Left lung (tissue), 10 donors: ENCODE measurements around the gene ATXN10. TPM values are rescaled to one million over a fixed set of nuclear protein-coding genes. Genes with fewer than 3 reads are reported as not detected.

Experiments used
- ATAC-seq: fragments of 200-7000 bp; cut with Tn5 transposase; one replicate; pipeline ENCODE4 v1.9.1; 2020; ENCODE audit warnings: moderate library complexity
- DNase-seq, 4 donors: peaks; one replicate each; pipeline ENCODE4 v3.0.0-alpha.2; 2013 to 2020
- H3K27ac ChIP-seq, 2 donors: fragments of 200-600 bp; sonication (generic) in 1 of 2; one replicate each; pipeline versions ENCODE4 v1.5.0 to v1.8.0; 2020 to 2021
- H3K27me3 ChIP-seq, 2 donors: fragments of 200-600 bp; sonication (generic) in 1 of 2; one replicate each; pipeline versions ENCODE4 v1.5.0 to v1.8.0; 2020 to 2021
- H3K36me3 ChIP-seq, 2 donors: fragments of 200-600 bp; sonication (generic) in 1 of 2; one replicate each; pipeline versions ENCODE4 v1.5.0 to v1.8.0; 2020 to 2021
- H3K4me1 ChIP-seq, 2 donors: fragments of 200-600 bp; one replicate each; pipeline ENCODE4 v1.8.0; 2021
- H3K4me3 ChIP-seq, 2 donors: fragments of 200-600 bp; sonication (generic) in 1 of 2; one replicate each; pipeline versions ENCODE4 v1.5.0 to v1.8.0; 2020 to 2021; ENCODE audit warnings: mild to moderate bottlenecking in 1 of 2
- H3K9me3 ChIP-seq, 2 donors: fragments of 200-600 bp; sonication (generic) in 1 of 2; one replicate each; pipeline versions ENCODE4 v1.5.0 to v1.8.0; 2020 to 2021
- intact Hi-C, 2 donors: fragments of 100-400 bp; cut with DNase I; formaldehyde crosslinking; loops; one replicate each; pipeline versions ENCODE4 v1.11.2 to v1.14.2; 2022
- polyA plus RNA-seq, 6 donors: library from polyadenylated mRNA; unstranded; fragments of 120-200 nt; gene quantifications; one replicate each; pipeline ENCODE4 v1.2.1, GENCODE V29; 2013; ENCODE audit not compliant: insufficient read length in 6 of 6
- total RNA-seq, 2 donors: library from RNA; stranded (reverse); fragmentation: NEBNext Ultra II Directional; extraction: Animal tissue kit (Norgen Biotek cat#: 25700); gene quantifications; one replicate each; pipeline ENCODE4 v1.2.1, GENCODE V29; 2021
- TF ChIP-seq, protein P1 (sequence below), 2 donors: fragments of 200-600 bp; sonication (generic) in 1 of 2; IDR thresholded peaks; one replicate each; pipeline versions ENCODE4 v1.5.0 to v1.8.0; 2021; ENCODE audit warnings: antibody characterized with exemption in 2 of 2
- donor health status: DM: no; HTN: yes; CAD: no.
- donor health status: DM: no; HTN: no; CAD: no.

ATXN10 gene
- total and polyA plus RNA-seq, 8 donors = 117 to 281 (median 237) TPM

GRCh38 chr22:45717789-45718188, 46.2 kb downstream of the ATXN10 start:
- Histone ChIP-seq H3K4me1 (peaks cover 0 to 6% of the 10 kb centered on the region in 2 donors), H3K9me3 (no peaks in the 10 kb centered on the region), H3K27me3 (no peaks in the 10 kb centered on the region), H3K36me3 (peaks cover 0 to 59% of the 10 kb centered on the region in 2 donors), H3K27ac (no peak overlapping the region), H3K4me3 (no peak overlapping the region)
- DNase-seq (no peak), ATAC-seq (no peak)
- intact Hi-C loops = no loop called here
- TF ChIP-seq, protein P1, sequence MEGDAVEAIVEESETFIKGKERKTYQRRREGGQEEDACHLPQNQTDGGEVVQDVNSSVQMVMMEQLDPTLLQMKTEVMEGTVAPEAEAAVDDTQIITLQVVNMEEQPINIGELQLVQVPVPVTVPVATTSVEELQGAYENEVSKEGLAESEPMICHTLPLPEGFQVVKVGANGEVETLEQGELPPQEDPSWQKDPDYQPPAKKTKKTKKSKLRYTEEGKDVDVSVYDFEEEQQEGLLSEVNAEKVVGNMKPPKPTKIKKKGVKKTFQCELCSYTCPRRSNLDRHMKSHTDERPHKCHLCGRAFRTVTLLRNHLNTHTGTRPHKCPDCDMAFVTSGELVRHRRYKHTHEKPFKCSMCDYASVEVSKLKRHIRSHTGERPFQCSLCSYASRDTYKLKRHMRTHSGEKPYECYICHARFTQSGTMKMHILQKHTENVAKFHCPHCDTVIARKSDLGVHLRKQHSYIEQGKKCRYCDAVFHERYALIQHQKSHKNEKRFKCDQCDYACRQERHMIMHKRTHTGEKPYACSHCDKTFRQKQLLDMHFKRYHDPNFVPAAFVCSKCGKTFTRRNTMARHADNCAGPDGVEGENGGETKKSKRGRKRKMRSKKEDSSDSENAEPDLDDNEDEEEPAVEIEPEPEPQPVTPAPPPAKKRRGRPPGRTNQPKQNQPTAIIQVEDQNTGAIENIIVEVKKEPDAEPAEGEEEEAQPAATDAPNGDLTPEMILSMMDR (IDR thresholded peaks at IDR 0.05) = no peak

GRCh38 chr22:45718391-45718790, 46.8 kb downstream of the ATXN10 start:
- Histone ChIP-seq H3K27me3 (no peaks in the 10 kb centered on the region), H3K27ac (no peak overlapping the region), H3K9me3 (no peaks in the 10 kb centered on the region), H3K36me3 (peaks cover 0 to 53% of the 10 kb centered on the region in 2 donors), H3K4me1 (peaks cover 0 to 6% of the 10 kb centered on the region in 2 donors), H3K4me3 (no peak overlapping the region)
- intact Hi-C loops = no loop called here
- no peak for ATAC-seq
- TF ChIP-seq, protein P1 (IDR thresholded peaks at IDR 0.05) = no peak
- DNase-seq = no peak

GRCh38 chr22:45720839-45721378, 49.3 kb downstream of the ATXN10 start:
- Histone ChIP-seq H3K4me3 (no peak overlapping the region), H3K4me1 (peaks cover 0 to 3% of the 10 kb centered on the region in 2 donors), H3K27ac (no peak overlapping the region), H3K36me3 (peaks cover 0 to 38% of the 10 kb centered on the region in 2 donors), H3K27me3 (no peaks in the 10 kb centered on the region), H3K9me3 (no peaks in the 10 kb centered on the region)
- DNase-seq (no peak), ATAC-seq (no peak)
- intact Hi-C loops = no loop called here
- TF ChIP-seq, protein P1 (IDR thresholded peaks at IDR 0.05) = no peak

DNA sequence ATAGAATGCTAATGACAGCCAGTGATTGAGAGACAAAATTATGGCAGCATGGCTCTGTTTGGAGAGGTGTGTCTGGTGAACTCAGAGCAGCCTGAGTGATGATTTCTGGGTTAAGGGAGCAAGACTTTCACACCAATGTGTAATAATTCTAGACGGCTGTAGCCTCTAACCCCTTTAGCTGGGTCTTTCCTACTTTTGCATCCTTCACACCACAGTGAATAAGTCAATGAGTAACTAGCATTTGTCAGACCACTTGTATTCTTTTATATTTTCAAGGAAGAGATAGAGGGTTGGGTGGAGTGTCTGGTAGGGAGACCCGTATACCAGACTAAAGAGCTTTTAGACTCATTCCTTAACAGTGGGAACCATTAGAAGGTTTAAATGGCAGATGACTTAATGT, 50.4 kb downstream of the ATXN10 start:
- no peaks in the 10 kb centered on the region for H3K27me3 ChIP-seq
- DNase-seq = no peak

DNA sequence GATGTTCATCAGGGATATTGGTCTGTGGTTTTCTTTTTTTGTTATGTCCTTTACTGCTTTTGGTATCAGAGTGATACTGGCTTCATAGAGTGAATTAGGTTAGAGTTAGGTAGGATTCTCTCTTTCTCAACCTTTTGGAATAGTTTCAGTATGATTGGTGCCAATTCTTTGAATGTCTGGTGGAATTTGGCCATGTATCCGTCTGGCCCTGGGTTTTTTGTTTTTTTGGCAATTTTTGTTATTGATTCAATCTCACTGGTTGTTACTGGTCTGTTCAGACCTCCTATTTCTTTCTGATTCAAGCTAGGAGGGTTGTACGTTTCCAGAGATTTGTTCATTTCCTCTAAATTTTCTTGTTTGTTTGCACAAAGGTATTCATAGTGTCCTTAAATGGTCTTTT, 54.4 kb downstream of the ATXN10 start:
- H3K4me1 ChIP-seq = no peaks in the 10 kb centered on the region
- H3K4me3 ChIP-seq = no peak overlapping the region
- no peak for ATAC-seq
- H3K27me3 ChIP-seq = no peaks in the 10 kb centered on the region
- DNase-seq = no peak
- TF ChIP-seq, protein P1 (IDR thresholded peaks at IDR 0.05) = no peak
- H3K36me3 ChIP-seq = peaks cover 0 to 30% of the 10 kb centered on the region in 2 donors
- no peak overlapping the region for H3K27ac ChIP-seq
- intact Hi-C loops = no loop called here
- no peaks in the 10 kb centered on the region for H3K9me3 ChIP-seq

More for the DNA sequence above, 50.4 kb downstream of the ATXN10 start:
- Histone ChIP-seq H3K27ac (no peak overlapping the region), H3K36me3 (peaks cover 0 to 32% of the 10 kb centered on the region in 2 donors), H3K9me3 (no peaks in the 10 kb centered on the region), H3K4me1 (peaks cover 0 to 3% of the 10 kb centered on the region in 2 donors), H3K4me3 (no peak overlapping the region)
- intact Hi-C loops = no loop called here
- TF ChIP-seq, protein P1 (IDR thresholded peaks at IDR 0.05) = no peak
- no peak for ATAC-seq
